Measurements from ENCODE around the gene ATG9B. TPM values are rescaled to one million over a fixed set of nuclear protein-coding genes. Genes with fewer than 3 reads are reported as not detected.

Gene ATG9B
- total and polyA plus RNA-seq, 2 donors (not counting 3 experiments of a cell fraction or from before 2014, with no cell fraction given) = 0.04 TPM; not detected in 1

- dilution Hi-C loops (cut with MboI; ENCODE audit: extremely low pct_ligation_motif_present, low sequenced_read_pairs) = no loop called here
Measured at GRCh38 chr7:151040616-151041375, 16.5 kb upstream of the ATG9B start.

More at GRCh38 chr7:151040616-151041375, 16.5 kb upstream of the ATG9B start:
- DNase-seq (ENCODE audit: low read depth, low spot score) (no peak), FAIRE-seq (no peak)
- no peaks in the 10 kb centered on the region for H3K9me1 ChIP-seq (replicated peaks; ENCODE audit: control insufficient read depth, extremely low read depth, insufficient read depth, low read length)
- intact Hi-C loops (cut with micrococcal nuclease) = no loop called here
- TF ChIP-seq FOS (IDR thresholded peaks at IDR 0.05; ENCODE audit: borderline replicate concordance, insufficient read depth, low read length) (no peak), JUN (IDR thresholded peaks at IDR 0.05; ENCODE audit: borderline replicate concordance, insufficient read depth, insufficient read length, low read depth) (no peak), CTCF (IDR thresholded peaks at IDR 0.05; ENCODE audit: extremely low read depth in 1 of 2, insufficient read depth in 1 of 2, low read depth in 1 of 2, low read length in 2 of 2) (no peak), EZH2 (IDR thresholded peaks at IDR 0.05; ENCODE audit: borderline replicate concordance, low read depth, low read length, severe bottlenecking) (no peak), MYC (IDR thresholded peaks at IDR 0.05; ENCODE audit: low read depth, low read length) (no peak), POLR2AphosphoS5 (IDR thresholded peaks at IDR 0.05; ENCODE audit: insufficient read depth, low read depth, low read length) (no peak), GATA2 (IDR thresholded peaks at IDR 0.05; ENCODE audit: insufficient read depth, insufficient read length, low read depth, low read length) (no peak), MAX (IDR thresholded peaks at IDR 0.05; ENCODE audit: insufficient read depth, insufficient read length) (no peak), POLR2A (IDR thresholded peaks at IDR 0.05; ENCODE audit: low read depth, low read length) (no peak)
- H3K9ac ChIP-seq (replicated peaks; ENCODE audit: extremely low read depth, insufficient read depth, low read length) = no peak overlapping the region
- no peak overlapping the region for H3K4me3 ChIP-seq (replicated peaks in 1 of 3; ENCODE audit: insufficient read depth in 1 of 3, low read depth in 1 of 3, low read length in 3 of 3)
- H4K20me1 ChIP-seq (replicated peaks; ENCODE audit: control insufficient read depth, extremely low read depth, insufficient read depth, low read length) = no peaks in the 10 kb centered on the region
- BruUV-seq (replicated peaks) = no TSS peak
- H3K4me1 ChIP-seq (ENCODE audit: control insufficient read depth, extremely low read depth, insufficient read depth, low read length) = peaks cover 20% of the 10 kb centered on the region
- peaks cover 0 to 6% of the 10 kb centered on the region in 2 experiments for H3K36me3 ChIP-seq (ENCODE audit: control insufficient read depth in 2 of 2, extremely low read depth in 1 of 2, insufficient read depth in 2 of 2, low read length in 2 of 2)
- no peak overlapping the region for H3K27ac ChIP-seq (ENCODE audit: insufficient read depth, low read depth, low read length)
- ChIA-PET POLR2A (interaction anchor here (1.1 kb wide), 1 partner anchor 10 kb away, joined by 3 read pairs; no protein-coding TSS in a partner anchor), CTCF (interaction anchor here (1.0 kb wide), 1 partner anchor 22 kb away, joined by 3 read pairs; no protein-coding TSS in a partner anchor)
- no peaks in the 10 kb centered on the region for H3K9me3 ChIP-seq (replicated peaks; ENCODE audit: control insufficient read depth, insufficient read depth, low read length)
- H2AFZ ChIP-seq (ENCODE audit: low read depth, low read length) = no peak overlapping the region
- no peaks in the 10 kb centered on the region for H3K27me3 ChIP-seq (ENCODE audit: control insufficient read depth in 2 of 2, insufficient read depth in 2 of 2, low read length in 2 of 2)
- H3K4me2 ChIP-seq (ENCODE audit: insufficient read depth, low read length) = no peak overlapping the region
- H3K79me2 ChIP-seq (ENCODE audit: control insufficient read depth, insufficient read depth, low read length) = no peaks in the 10 kb centered on the region
